Endodermal cell (in vitro differentiated cells): Measurements from ENCODE around the gene QRSL1. TPM values are rescaled to one million over a fixed set of nuclear protein-coding genes. Genes with fewer than 3 reads are reported as not detected.

Experiments used
- DNase-seq: peaks from one replicate; pipeline ENCODE4 v3.0.0-alpha.2; 2017
- H3K27ac ChIP-seq: 2 replicates; pipeline ENCODE4 v1.5.1; 2013; ENCODE audit warnings: mild to moderate bottlenecking, low read depth, low read length, moderate library complexity
- H3K27me3 ChIP-seq: 2 replicates; pipeline ENCODE4 v1.6.1; 2013; ENCODE audit warnings: mild to moderate bottlenecking, low read length, moderate library complexity; ENCODE audit not compliant: insufficient read depth, control insufficient read depth, poor library complexity, severe bottlenecking
- H3K36me3 ChIP-seq: 2 replicates; pipeline ENCODE4 v1.7.0; 2013; ENCODE audit warnings: mild to moderate bottlenecking, low read length, moderate library complexity; ENCODE audit not compliant: control insufficient read depth, insufficient read depth
- H3K4me1 ChIP-seq: one replicate; pipeline ENCODE4 v1.7.0; 2013; ENCODE audit warnings: low read length; ENCODE audit not compliant: control insufficient read depth, insufficient read depth
- H3K4me3 ChIP-seq: 2 replicates; pipeline ENCODE4 v1.5.1; 2013; ENCODE audit warnings: mild to moderate bottlenecking, low read length, moderate library complexity
- H3K9ac ChIP-seq: 2 replicates; pipeline ENCODE4 v1.6.1; 2013; ENCODE audit warnings: mild to moderate bottlenecking, low read length, moderate library complexity; ENCODE audit not compliant: poor library complexity, severe bottlenecking; ENCODE audit errors: extremely low read depth
- H3K9me3 ChIP-seq: 2 replicates; pipeline ENCODE4 v1.6.1; 2013; ENCODE audit warnings: mild to moderate bottlenecking, low read length, moderate library complexity; ENCODE audit not compliant: control insufficient read depth
- H3K27ac Mint-ChIP-seq: 2 replicates; pipeline ENCODE4 v1.8.0; 2020; ENCODE audit warnings: mixed read lengths
- H3K27me3 Mint-ChIP-seq: 2 replicates; pipeline ENCODE4 v1.8.0; 2021; ENCODE audit warnings: mild to moderate bottlenecking, mixed read lengths; ENCODE audit not compliant: insufficient read depth
- H3K36me3 Mint-ChIP-seq: 2 replicates; pipeline ENCODE4 v1.8.0; 2020; ENCODE audit warnings: low read depth, mixed read lengths
- H3K4me1 Mint-ChIP-seq: 2 replicates; pipeline ENCODE4 v1.8.0; 2020; ENCODE audit warnings: mixed read lengths
- H3K4me3 Mint-ChIP-seq: 2 replicates; pipeline ENCODE4 v1.8.0; 2020; ENCODE audit warnings: mild to moderate bottlenecking, moderate library complexity, mixed read lengths
- H3K9me3 Mint-ChIP-seq: 2 replicates; pipeline ENCODE4 v1.8.0; 2020; ENCODE audit warnings: mild to moderate bottlenecking, mixed read lengths
- CTCF ChIP-seq: fragments of 200-600 bp; sonication (generic); conservative IDR thresholded peaks from 2 replicates; pipeline ENCODE4 v1.5.0; 2021; ENCODE audit warnings: antibody characterized with exemption, mild to moderate bottlenecking
- WGBS, 2 experiments: methylation state at CpG; one replicate each; pipeline versions ENCODE4 v1.1.5 to v1.1.7; 2013; ENCODE audit warnings: missing lambda C conversion rate in 2 of 2, mixed read lengths in 1 of 2; ENCODE audit not compliant: insufficient coverage in 1 of 2, insufficient read length in 1 of 2; 5-methylcytosine and 5-hydroxymethylcytosine counted together
- long read RNA-seq, 4 experiments: library from polyadenylated mRNA in 2 of 4; library from RNA in 1 of 4; library from capped mRNA in 1 of 4; stranded (forward) in 3 of 4; unstranded in 1 of 4; transcript quantifications; one replicate each; pipeline ENCODE4 v2.0.0, GENCODE V29; 2020 to 2021; ENCODE audit warnings: inconsistent platforms in 1 of 4
- polyA plus RNA-seq, 2 experiments: library from polyadenylated mRNA; stranded (reverse); fragments of 50-300 nt; gene quantifications; one replicate each; pipeline ENCODE4 v1.2.3, GENCODE V29; 2013
- total RNA-seq, 2 donors: library from RNA; stranded (reverse); fragmentation: NEBNext Ultra II Directional in 1 of 2; extraction: Animal tissue kit (Norgen Biotek cat#: 25700) in 1 of 2; gene quantifications; 2 replicates in 1 of 2; 3 replicates in 1 of 2; pipeline ENCODE4 v1.2.1, GENCODE V29; 2021

The QRSL1 gene, protein sequence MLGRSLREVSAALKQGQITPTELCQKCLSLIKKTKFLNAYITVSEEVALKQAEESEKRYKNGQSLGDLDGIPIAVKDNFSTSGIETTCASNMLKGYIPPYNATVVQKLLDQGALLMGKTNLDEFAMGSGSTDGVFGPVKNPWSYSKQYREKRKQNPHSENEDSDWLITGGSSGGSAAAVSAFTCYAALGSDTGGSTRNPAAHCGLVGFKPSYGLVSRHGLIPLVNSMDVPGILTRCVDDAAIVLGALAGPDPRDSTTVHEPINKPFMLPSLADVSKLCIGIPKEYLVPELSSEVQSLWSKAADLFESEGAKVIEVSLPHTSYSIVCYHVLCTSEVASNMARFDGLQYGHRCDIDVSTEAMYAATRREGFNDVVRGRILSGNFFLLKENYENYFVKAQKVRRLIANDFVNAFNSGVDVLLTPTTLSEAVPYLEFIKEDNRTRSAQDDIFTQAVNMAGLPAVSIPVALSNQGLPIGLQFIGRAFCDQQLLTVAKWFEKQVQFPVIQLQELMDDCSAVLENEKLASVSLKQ
- total RNA-seq: 10 to 100 TPM; 10.8 to 12.7 TPM
- 14.8 TPM for polyA plus RNA-seq (2013, experiment 1 of 2)
- polyA plus RNA-seq (2013, experiment 2 of 2): 13.9 TPM
- long read RNA-seq, experiment 1, full-length matches to known transcripts: 2 of 4 reads
- long read RNA-seq, experiment 1, partial matches to known transcripts: 2 of 4 reads
- long read RNA-seq, experiment 1, other reads (novel, unspliced or antisense): 0 of 4 reads
- long read RNA-seq, experiment 2, full-length matches to known transcripts: 23 of 29 reads
- long read RNA-seq, experiment 2, partial matches to known transcripts: 2 of 29 reads
- long read RNA-seq, experiment 2, other reads (novel, unspliced or antisense): 4 of 29 reads
- long read RNA-seq, experiment 3, full-length matches to known transcripts: 64 of 72 reads
- long read RNA-seq, experiment 3, partial matches to known transcripts: 2 of 72 reads
- long read RNA-seq, experiment 3, other reads (novel, unspliced or antisense): 6 of 72 reads
- long read RNA-seq, experiment 4, full-length matches to known transcripts: 28 of 32 reads
- long read RNA-seq, experiment 4, partial matches to known transcripts: 2 of 32 reads
- long read RNA-seq, experiment 4, other reads (novel, unspliced or antisense): 2 of 32 reads

- H3K36me3 Mint-ChIP-seq: no peaks in the 10 kb centered on the region
- Histone ChIP-seq H3K27ac (peak within 1 kb of the TSS; percentile 51), H3K27me3 (no peaks in the 10 kb centered on the region), H3K9ac (peak within 1 kb of the TSS; percentile 83), H3K9me3 (no peaks in the 10 kb centered on the region), H3K36me3 (no peaks in the 10 kb centered on the region), H3K4me1 (peaks cover 5% of the 10 kb centered on the region), H3K4me3 (peak within 1 kb of the TSS; percentile 91)
- TF ChIP-seq CTCF: no peak
- no peaks in the 10 kb centered on the region for H3K27me3 Mint-ChIP-seq
- peak within 1 kb of the TSS; percentile 89 for H3K4me3 Mint-ChIP-seq
- DNase-seq: peak; percentile 97
- peaks cover 2% of the 10 kb centered on the region for H3K9me3 Mint-ChIP-seq
- WGBS, 2 experiments: 0% methylated on average over 16 to 46 of the region's 46 CpGs
- H3K27ac Mint-ChIP-seq: peak within 1 kb of the TSS; percentile 97
- peaks cover 12% of the 10 kb centered on the region for H3K4me1 Mint-ChIP-seq
These were observed at the start of gene QRSL1, which contains the start of gene RTN4IP1 for GRCh38 chr6:106629103-106629858. Gene QRSL1 (plus strand): TSS chr6:106629578. CDS start chr6:106629682, 104 bp downstream. Gene RTN4IP1 (minus strand): TSS chr6:106629498. CDS start chr6:106629021, 477 bp downstream.

- no peak overlapping the region for H3K27ac ChIP-seq
- no peaks in the 10 kb centered on the region for H3K36me3 ChIP-seq
- no peaks in the 10 kb centered on the region for H3K4me1 ChIP-seq
- no peaks in the 10 kb centered on the region for H3K27me3 Mint-ChIP-seq
- WGBS, 2 experiments: 90 to 92% methylated on average over 1 of the region's 1 CpG
- no peak overlapping the region for H3K4me3 ChIP-seq
- no peaks in the 10 kb centered on the region for H3K9me3 Mint-ChIP-seq
- H3K9ac ChIP-seq: no peak overlapping the region
- no peaks in the 10 kb centered on the region for H3K9me3 ChIP-seq
- DNase-seq: no peak
- H3K27ac Mint-ChIP-seq: peak overlapping the region; percentile 6
- H3K36me3 Mint-ChIP-seq: peaks cover 4% of the 10 kb centered on the region
- H3K4me3 Mint-ChIP-seq: no peak overlapping the region
- H3K4me1 Mint-ChIP-seq: peaks cover 13% of the 10 kb centered on the region
- no peak for TF ChIP-seq CTCF
- H3K27me3 ChIP-seq: no peaks in the 10 kb centered on the region
These were observed 47.9 kb upstream of the QRSL1 start for GRCh38 chr6:106581468-106581867.
